ENCODE measurements around the gene ZNF581. TPM values are rescaled to one million over a fixed set of nuclear protein-coding genes. Genes with fewer than 3 reads are reported as not detected.

Gene ZNF581
- polyA plus RNA-seq, 1 of the 3 experiments (the other 2 are of a cell fraction): 24.7 TPM

DNA sequence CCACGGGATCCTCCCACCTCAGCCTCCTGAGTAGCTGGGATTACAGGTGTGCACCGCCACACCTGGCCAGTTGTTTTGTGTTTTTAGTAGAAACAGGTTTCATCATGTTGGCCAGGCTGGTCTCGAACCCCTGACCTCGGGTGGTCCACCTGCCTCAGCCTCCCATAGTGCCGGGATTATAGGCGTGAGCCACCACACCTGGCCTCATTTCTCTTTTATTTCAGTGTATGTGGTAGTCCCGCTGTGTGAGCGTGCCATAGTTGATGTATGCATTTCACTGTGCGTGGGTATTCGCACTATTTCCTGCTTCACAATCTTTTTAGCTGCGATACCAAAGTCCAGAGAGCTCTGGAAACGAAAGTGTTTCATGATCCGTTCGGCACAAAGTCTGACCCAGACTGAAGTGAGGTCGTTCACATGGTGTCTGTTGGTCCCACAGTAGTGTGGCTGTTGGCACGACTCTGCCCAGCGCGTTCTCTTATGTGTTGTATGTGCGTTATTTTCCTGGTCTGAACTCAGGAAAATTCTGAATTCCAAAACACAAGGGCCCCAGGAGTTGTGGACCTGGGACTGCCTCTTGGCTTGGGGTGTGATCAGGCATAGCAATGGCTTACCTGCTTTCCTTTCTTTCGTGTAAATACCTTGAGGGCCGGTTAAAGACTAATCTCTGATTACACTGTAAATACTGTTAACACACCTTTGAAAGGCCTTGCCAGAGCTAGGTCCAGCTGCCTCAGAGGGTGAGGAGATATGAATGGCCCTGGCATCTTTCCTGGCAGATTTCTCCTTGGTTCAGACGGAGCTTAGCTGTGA, 40.2 kb downstream of the ZNF581 start:
- no peak for TF ChIP-seq CHD2 (IDR thresholded peaks at IDR 0.05; ENCODE audit: low read length, partially characterized antibody)
- TF ChIP-seq JUND (IDR thresholded peaks at IDR 0.05): no peak
- no peak for TF ChIP-seq TCF12 (IDR thresholded peaks at IDR 0.05)
- TF ChIP-seq GABPA (IDR thresholded peaks at IDR 0.05; ENCODE audit: low read depth): no peak
- TF ChIP-seq SIN3A (IDR thresholded peaks at IDR 0.05; ENCODE audit: borderline replicate concordance, low read depth, low read length): no peak
- no peak for TF ChIP-seq RCOR1 (IDR thresholded peaks at IDR 0.05; ENCODE audit: low read length)
- no peak for TF ChIP-seq TEAD4 (IDR thresholded peaks at IDR 0.05; ENCODE audit: borderline replicate concordance, insufficient read depth)
- no peak for TF ChIP-seq RAD21 (IDR thresholded peaks at IDR 0.05; ENCODE audit: low read length)
- no peak for TF ChIP-seq EP300 (IDR thresholded peaks at IDR 0.05; ENCODE audit: borderline replicate concordance in 1 of 2, low read depth in 1 of 2, low read length in 1 of 2)
- TF ChIP-seq TAF1 (IDR thresholded peaks at IDR 0.05; ENCODE audit: borderline replicate concordance, low read depth, low read length): no peak
- no peak for TF ChIP-seq FOXM1 (IDR thresholded peaks at IDR 0.05; ENCODE audit: low read depth)
- POLR2A ChIA-PET: no interaction called here
- H3K4me1 ChIP-seq (ENCODE audit: control insufficient read depth in 1 of 2, insufficient read depth in 2 of 2, low read depth in 1 of 2, low read length in 1 of 2): no peaks in the 10 kb centered on the region
- DNase-seq: no peak
- H3K79me2 ChIP-seq (ENCODE audit: insufficient read depth): peaks cover 72% of the 10 kb centered on the region
- peaks cover 91% of the 10 kb centered on the region for H4K20me1 ChIP-seq (ENCODE audit: insufficient read depth)
- no peak overlapping the region for H3K4me3 ChIP-seq (ENCODE audit: low read depth in 2 of 2, low read length in 1 of 2)
- H2AFZ ChIP-seq (ENCODE audit: low read depth): no peak overlapping the region
- 93% methylated on average over 22 of the region's 22 CpGs for WGBS (ENCODE audit: low lambda C conversion rate)
- H3K27me3 ChIP-seq (ENCODE audit: insufficient read depth): no peaks in the 10 kb centered on the region
- CTCF ChIA-PET: no interaction called here
- no peaks in the 10 kb centered on the region for H3K9me3 ChIP-seq
- no peaks in the 10 kb centered on the region for H3F3A ChIP-seq (replicated peaks; ENCODE audit: insufficient read depth)
- peaks cover 20 to 54% of the 10 kb centered on the region in 2 experiments for H3K36me3 ChIP-seq (replicated peaks in 1 of 2; ENCODE audit: control insufficient read depth in 1 of 2, insufficient read depth in 2 of 2, low read length in 1 of 2)
- H3K27ac ChIP-seq (ENCODE audit: low read depth in 2 of 2, low read length in 1 of 2): no peak overlapping the region
- H3K4me2 ChIP-seq: no peak overlapping the region
- no peaks in the 10 kb centered on the region for H3K9me2 ChIP-seq
- no peak overlapping the region for H3K9ac ChIP-seq

DNA sequence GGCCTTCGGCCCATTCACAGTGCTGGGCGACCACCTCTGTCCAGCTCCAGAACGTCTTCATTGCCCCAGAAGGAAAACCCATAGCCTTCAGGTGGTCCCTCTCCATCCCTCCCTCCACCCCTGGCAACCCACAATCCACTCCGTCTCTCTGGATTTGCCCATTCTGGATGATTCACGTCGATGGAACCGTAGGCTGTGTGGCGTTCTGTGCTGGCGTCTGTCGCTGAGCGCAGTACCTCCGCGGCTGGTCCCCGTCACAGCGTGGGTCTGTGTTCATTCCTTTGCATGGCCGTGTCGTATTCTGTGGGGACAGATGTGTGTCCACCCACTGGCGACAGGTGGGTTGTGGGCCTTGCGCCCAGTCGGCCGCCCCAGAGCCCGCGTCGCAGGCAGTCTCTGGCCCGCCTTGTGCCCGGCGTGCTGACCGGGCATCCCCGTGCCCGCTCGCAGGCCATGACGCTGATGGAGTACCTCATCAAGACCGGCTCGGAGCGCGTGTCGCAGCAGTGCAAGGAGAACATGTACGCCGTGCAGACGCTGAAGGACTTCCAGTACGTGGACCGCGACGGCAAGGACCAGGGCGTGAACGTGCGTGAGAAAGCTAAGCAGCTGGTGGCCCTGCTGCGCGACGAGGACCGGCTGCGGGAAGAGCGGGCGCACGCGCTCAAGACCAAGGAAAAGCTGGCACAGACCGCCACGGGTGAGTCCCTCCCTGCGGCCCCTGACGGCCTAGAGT, 41.7 kb downstream of the ZNF581 start:
- H3K9ac ChIP-seq: no peak overlapping the region
- H3K9me2 ChIP-seq: no peaks in the 10 kb centered on the region
- no peaks in the 10 kb centered on the region for H3F3A ChIP-seq (replicated peaks; ENCODE audit: insufficient read depth)
- H3K27me3 ChIP-seq (ENCODE audit: insufficient read depth): no peaks in the 10 kb centered on the region
- no peaks in the 10 kb centered on the region for H3K4me1 ChIP-seq (ENCODE audit: control insufficient read depth in 1 of 2, insufficient read depth in 2 of 2, low read depth in 1 of 2, low read length in 1 of 2)
- CTCF ChIA-PET: interaction anchor here (0.7 kb wide), 1 partner anchor 31 kb away, joined by 3 read pairs; the partner anchor contains the start of gene U2AF2
- H3K79me2 ChIP-seq (ENCODE audit: insufficient read depth): peaks cover 57% of the 10 kb centered on the region
- POLR2A ChIA-PET: no interaction called here
- no peak overlapping the region for H3K27ac ChIP-seq (ENCODE audit: low read depth in 2 of 2, low read length in 1 of 2)
- WGBS (ENCODE audit: low lambda C conversion rate): 97% methylated on average over 46 of the region's 60 CpGs
- no peak overlapping the region for H3K4me3 ChIP-seq (ENCODE audit: low read depth in 2 of 2, low read length in 1 of 2)
- no peak for DNase-seq
- no peaks in the 10 kb centered on the region for H3K9me3 ChIP-seq
- no peak overlapping the region for H3K4me2 ChIP-seq
- peaks cover 76% of the 10 kb centered on the region for H4K20me1 ChIP-seq (ENCODE audit: insufficient read depth)
- H3K36me3 ChIP-seq (replicated peaks in 1 of 2; ENCODE audit: control insufficient read depth in 1 of 2, insufficient read depth in 2 of 2, low read length in 1 of 2): peaks cover 16 to 55% of the 10 kb centered on the region in 2 experiments
- H2AFZ ChIP-seq (ENCODE audit: low read depth): no peak overlapping the region
- TF ChIP-seq, protein P1, sequence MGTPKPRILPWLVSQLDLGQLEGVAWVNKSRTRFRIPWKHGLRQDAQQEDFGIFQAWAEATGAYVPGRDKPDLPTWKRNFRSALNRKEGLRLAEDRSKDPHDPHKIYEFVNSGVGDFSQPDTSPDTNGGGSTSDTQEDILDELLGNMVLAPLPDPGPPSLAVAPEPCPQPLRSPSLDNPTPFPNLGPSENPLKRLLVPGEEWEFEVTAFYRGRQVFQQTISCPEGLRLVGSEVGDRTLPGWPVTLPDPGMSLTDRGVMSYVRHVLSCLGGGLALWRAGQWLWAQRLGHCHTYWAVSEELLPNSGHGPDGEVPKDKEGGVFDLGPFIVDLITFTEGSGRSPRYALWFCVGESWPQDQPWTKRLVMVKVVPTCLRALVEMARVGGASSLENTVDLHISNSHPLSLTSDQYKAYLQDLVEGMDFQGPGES (IDR thresholded peaks at IDR 0.05; ENCODE audit: low read depth, low read length): no peak
- no peak for TF ChIP-seq RFX5 (IDR thresholded peaks at IDR 0.05; ENCODE audit: low read length)
- TF ChIP-seq TCF12 (IDR thresholded peaks at IDR 0.05): no peak
- TF ChIP-seq SIN3A (IDR thresholded peaks at IDR 0.05; ENCODE audit: borderline replicate concordance, low read depth, low read length): no peak
- no peak for TF ChIP-seq TAF1 (IDR thresholded peaks at IDR 0.05; ENCODE audit: borderline replicate concordance, low read depth, low read length)
- TF ChIP-seq GABPA (IDR thresholded peaks at IDR 0.05; ENCODE audit: low read depth): no peak
- TF ChIP-seq, protein P2, sequence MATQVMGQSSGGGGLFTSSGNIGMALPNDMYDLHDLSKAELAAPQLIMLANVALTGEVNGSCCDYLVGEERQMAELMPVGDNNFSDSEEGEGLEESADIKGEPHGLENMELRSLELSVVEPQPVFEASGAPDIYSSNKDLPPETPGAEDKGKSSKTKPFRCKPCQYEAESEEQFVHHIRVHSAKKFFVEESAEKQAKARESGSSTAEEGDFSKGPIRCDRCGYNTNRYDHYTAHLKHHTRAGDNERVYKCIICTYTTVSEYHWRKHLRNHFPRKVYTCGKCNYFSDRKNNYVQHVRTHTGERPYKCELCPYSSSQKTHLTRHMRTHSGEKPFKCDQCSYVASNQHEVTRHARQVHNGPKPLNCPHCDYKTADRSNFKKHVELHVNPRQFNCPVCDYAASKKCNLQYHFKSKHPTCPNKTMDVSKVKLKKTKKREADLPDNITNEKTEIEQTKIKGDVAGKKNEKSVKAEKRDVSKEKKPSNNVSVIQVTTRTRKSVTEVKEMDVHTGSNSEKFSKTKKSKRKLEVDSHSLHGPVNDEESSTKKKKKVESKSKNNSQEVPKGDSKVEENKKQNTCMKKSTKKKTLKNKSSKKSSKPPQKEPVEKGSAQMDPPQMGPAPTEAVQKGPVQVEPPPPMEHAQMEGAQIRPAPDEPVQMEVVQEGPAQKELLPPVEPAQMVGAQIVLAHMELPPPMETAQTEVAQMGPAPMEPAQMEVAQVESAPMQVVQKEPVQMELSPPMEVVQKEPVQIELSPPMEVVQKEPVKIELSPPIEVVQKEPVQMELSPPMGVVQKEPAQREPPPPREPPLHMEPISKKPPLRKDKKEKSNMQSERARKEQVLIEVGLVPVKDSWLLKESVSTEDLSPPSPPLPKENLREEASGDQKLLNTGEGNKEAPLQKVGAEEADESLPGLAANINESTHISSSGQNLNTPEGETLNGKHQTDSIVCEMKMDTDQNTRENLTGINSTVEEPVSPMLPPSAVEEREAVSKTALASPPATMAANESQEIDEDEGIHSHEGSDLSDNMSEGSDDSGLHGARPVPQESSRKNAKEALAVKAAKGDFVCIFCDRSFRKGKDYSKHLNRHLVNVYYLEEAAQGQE (IDR thresholded peaks at IDR 0.05; ENCODE audit: low read depth, low read length): no peak
- no peak for TF ChIP-seq RCOR1 (IDR thresholded peaks at IDR 0.05; ENCODE audit: low read length)
- TF ChIP-seq, protein P3, sequence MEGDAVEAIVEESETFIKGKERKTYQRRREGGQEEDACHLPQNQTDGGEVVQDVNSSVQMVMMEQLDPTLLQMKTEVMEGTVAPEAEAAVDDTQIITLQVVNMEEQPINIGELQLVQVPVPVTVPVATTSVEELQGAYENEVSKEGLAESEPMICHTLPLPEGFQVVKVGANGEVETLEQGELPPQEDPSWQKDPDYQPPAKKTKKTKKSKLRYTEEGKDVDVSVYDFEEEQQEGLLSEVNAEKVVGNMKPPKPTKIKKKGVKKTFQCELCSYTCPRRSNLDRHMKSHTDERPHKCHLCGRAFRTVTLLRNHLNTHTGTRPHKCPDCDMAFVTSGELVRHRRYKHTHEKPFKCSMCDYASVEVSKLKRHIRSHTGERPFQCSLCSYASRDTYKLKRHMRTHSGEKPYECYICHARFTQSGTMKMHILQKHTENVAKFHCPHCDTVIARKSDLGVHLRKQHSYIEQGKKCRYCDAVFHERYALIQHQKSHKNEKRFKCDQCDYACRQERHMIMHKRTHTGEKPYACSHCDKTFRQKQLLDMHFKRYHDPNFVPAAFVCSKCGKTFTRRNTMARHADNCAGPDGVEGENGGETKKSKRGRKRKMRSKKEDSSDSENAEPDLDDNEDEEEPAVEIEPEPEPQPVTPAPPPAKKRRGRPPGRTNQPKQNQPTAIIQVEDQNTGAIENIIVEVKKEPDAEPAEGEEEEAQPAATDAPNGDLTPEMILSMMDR (IDR thresholded peaks at IDR 0.05): no peak
- no peak for TF ChIP-seq NRF1 (IDR thresholded peaks at IDR 0.05; ENCODE audit: low read depth, low read length)

Data from SK-N-SH (cell line).